Neural cell (in vitro differentiated cells): ENCODE measurements around the gene NDUFA6.

ENCODE experiments used
- EP300 ChIP-seq: fragments of 450-650 bp; conservative IDR thresholded peaks from 2 replicates; pipeline ENCODE4 v1.6.1; 2014; ENCODE audit warnings: antibody characterized with exemption, mild to moderate bottlenecking, moderate library complexity; ENCODE audit not compliant: poor library complexity, severe bottlenecking
- EZH2 ChIP-seq: fragments of 200-600, 300-800 bp; shearing (Covaris generic), sonication (generic); IDR thresholded peaks from 2 replicates; pipeline ENCODE4 v1.6.1; 2014; ENCODE audit warnings: antibody characterized with exemption, low read length, borderline replicate concordance, mild to moderate bottlenecking; ENCODE audit not compliant: insufficient read depth, poor library complexity, severe bottlenecking
- POLR2AphosphoS5 ChIP-seq: IDR thresholded peaks from 2 replicates; pipeline ENCODE4 v1.6.1; 2012
- RAD21 ChIP-seq: fragments of 450-650 bp; conservative IDR thresholded peaks from 2 replicates; pipeline ENCODE4 v1.6.1; 2014; ENCODE audit warnings: antibody characterized with exemption, mild to moderate bottlenecking, moderate library complexity
- SMC3 ChIP-seq: fragments of 450-650 bp; conservative IDR thresholded peaks from 2 replicates; pipeline ENCODE4 v1.6.1; 2014; ENCODE audit warnings: antibody characterized with exemption, mild to moderate bottlenecking, moderate library complexity; ENCODE audit not compliant: poor library complexity
- TAF1 ChIP-seq: IDR thresholded peaks from 2 replicates; pipeline ENCODE4 v1.6.1; 2012; ENCODE audit warnings: low read depth
- TF ChIP-seq, protein P1 (sequence below): fragments of 450-650 bp; IDR thresholded peaks from 2 replicates; pipeline ENCODE4 v1.5.1; 2014; ENCODE audit warnings: antibody characterized with exemption, mild to moderate bottlenecking, moderate library complexity; ENCODE audit not compliant: poor library complexity, severe bottlenecking
- TF ChIP-seq, protein P2 (sequence below): IDR thresholded peaks from 2 replicates; pipeline ENCODE4 v1.6.1; 2012; ENCODE audit warnings: borderline replicate concordance

DNA sequence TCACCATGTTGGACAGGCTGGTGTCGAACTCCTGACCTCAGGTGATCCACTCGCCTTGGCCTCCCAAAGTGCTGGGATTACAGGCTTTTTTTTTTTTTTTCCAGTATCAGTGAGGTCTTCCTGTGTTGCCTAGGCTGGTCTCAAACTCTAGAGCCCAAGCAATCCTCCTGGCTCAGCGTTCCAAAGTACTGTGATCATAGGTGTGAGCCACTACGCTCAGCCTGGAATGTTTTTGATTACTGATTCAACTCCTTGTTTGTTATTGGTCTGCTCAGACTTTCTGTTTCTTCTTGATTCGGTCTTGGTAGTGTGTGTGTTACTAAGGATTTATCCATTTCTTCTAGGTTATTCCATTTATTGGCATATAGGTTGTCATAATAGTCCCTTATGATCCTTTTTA, 51.3 kb downstream of the NDUFA6 start:
- TF ChIP-seq, protein P1, sequence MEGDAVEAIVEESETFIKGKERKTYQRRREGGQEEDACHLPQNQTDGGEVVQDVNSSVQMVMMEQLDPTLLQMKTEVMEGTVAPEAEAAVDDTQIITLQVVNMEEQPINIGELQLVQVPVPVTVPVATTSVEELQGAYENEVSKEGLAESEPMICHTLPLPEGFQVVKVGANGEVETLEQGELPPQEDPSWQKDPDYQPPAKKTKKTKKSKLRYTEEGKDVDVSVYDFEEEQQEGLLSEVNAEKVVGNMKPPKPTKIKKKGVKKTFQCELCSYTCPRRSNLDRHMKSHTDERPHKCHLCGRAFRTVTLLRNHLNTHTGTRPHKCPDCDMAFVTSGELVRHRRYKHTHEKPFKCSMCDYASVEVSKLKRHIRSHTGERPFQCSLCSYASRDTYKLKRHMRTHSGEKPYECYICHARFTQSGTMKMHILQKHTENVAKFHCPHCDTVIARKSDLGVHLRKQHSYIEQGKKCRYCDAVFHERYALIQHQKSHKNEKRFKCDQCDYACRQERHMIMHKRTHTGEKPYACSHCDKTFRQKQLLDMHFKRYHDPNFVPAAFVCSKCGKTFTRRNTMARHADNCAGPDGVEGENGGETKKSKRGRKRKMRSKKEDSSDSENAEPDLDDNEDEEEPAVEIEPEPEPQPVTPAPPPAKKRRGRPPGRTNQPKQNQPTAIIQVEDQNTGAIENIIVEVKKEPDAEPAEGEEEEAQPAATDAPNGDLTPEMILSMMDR, result no peak
- TF ChIP-seq POLR2AphosphoS5 (no peak), TAF1 (no peak), EP300 (no peak), SMC3 (no peak), RAD21 (no peak), EZH2 (no peak)
- TF ChIP-seq, protein P2, sequence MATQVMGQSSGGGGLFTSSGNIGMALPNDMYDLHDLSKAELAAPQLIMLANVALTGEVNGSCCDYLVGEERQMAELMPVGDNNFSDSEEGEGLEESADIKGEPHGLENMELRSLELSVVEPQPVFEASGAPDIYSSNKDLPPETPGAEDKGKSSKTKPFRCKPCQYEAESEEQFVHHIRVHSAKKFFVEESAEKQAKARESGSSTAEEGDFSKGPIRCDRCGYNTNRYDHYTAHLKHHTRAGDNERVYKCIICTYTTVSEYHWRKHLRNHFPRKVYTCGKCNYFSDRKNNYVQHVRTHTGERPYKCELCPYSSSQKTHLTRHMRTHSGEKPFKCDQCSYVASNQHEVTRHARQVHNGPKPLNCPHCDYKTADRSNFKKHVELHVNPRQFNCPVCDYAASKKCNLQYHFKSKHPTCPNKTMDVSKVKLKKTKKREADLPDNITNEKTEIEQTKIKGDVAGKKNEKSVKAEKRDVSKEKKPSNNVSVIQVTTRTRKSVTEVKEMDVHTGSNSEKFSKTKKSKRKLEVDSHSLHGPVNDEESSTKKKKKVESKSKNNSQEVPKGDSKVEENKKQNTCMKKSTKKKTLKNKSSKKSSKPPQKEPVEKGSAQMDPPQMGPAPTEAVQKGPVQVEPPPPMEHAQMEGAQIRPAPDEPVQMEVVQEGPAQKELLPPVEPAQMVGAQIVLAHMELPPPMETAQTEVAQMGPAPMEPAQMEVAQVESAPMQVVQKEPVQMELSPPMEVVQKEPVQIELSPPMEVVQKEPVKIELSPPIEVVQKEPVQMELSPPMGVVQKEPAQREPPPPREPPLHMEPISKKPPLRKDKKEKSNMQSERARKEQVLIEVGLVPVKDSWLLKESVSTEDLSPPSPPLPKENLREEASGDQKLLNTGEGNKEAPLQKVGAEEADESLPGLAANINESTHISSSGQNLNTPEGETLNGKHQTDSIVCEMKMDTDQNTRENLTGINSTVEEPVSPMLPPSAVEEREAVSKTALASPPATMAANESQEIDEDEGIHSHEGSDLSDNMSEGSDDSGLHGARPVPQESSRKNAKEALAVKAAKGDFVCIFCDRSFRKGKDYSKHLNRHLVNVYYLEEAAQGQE, result no peak
